CD4-positive, alpha-beta T cell treated with Interleukin-12 subunit alpha and Interleukin-12 subunit beta, for 1 hour (primary cell): Measurements from ENCODE around the gene GRB14.
"Not testable (repeated sequence)": the region's sequence is repeated elsewhere in the genome, so short reads cannot be mapped to it uniquely, and the experiment has no call there.

ENCODE experiments used
- DNase-seq: peaks from one replicate; pipeline ENCODE4 v3.0.0-alpha.2; 2020

Gene GRB14

DNA sequence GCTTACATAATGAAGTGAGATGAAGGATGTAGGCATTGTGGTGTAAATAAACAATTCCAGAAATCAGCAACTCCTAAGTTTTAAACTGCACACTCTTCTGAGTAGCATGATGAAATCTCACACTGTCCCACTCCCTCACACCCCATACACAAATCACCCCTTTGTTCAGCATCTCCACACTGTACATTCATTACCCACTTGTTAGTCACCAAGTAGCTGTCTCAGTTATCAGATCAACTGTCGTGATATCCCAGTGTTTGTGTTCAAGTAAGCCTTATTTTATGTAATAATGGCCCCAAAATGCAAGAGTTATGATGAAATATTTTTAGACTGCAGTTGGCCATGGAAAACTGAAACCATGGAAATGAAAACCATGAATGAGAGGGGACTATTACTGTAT lies 135.7 kb downstream of the GRB14 start:
- DNase-seq, result no peak

- DNase-seq, result no peak
Measured at GRCh38 chr2:164479460-164479859, 141.8 kb downstream of the GRB14 start.

GRCh38 chr2:164478205-164478604 lies 143.1 kb downstream of the GRB14 start:
- DNase-seq, result no peak

DNA sequence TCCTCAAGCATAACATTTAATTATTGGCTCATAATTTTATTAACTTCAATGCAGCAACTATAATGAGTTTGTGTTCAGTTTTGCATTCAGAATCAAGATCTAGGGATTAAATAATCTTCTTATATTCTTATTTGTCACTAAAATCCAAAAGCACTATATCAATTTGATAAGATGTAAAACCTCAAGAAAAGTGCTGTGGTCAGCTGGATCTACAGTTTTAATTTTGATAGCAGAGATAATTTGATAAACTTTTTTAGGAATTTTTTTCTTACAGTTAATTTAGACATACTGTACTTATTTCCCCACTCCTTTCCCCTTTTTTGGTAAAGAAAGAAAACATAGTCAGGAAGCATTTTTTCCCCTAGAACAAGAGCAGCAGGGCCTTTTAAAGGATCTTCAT lies 146.4 kb downstream of the GRB14 start:
- no peak for DNase-seq

DNA sequence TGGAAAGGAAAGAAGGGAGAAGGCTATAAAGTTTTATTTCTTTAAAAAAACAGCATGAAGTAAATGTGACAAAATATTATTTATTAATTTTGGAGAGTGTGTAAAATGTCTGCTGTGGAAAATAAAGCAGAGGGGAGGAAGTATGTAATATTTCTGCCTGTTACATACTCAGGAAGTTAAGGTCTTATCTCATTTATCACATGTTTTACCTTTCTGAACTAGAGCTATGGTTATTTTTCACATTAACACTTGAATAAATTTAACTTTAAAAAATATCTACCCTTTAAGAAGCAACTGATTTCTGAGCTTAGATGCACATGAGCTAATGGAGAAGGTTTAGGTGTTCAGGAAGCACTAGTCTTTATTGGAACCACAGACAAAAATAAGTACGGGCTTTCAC lies 148.3 kb downstream of the GRB14 start:
- DNase-seq, result no peak

DNA sequence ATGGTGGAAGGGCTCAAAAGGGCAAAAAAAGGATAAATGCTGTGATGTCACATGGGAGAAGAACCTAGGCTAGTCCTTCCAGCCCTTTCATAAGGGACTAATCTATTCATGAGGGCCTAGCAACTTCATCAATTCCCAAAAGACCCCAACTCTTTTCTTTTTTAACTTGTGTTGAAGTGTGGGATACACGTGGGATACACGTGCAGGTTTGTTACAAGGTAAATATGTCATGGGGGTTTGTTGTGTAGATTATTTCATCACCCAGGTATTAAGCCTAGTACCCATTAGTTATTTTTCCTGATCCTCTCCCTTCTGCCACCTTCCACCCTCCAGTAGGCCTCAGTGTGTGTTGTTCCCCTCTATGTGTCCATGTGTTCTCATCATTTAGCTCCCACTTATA lies 156.2 kb downstream of the GRB14 start:
- not testable (repeated sequence) for DNase-seq

DNA sequence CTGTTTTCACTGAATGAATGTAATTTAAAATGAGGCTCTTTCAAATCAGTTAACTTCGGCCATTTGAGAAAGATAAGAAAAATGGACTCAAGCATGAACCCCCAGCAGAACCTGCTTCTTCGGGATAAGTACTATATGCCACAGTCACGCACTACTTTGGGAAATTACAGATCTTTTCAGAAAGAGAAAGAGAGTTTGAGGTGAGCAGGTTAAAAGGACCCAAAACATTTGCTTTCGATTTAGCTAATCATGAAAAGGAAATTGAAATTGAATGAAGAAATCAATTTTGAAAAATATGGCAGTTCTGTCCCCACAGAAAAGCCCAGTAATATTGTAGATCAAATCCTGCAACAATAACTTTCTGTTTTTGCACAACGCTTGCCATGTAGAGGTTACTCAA lies 156.9 kb downstream of the GRB14 start:
- no peak for DNase-seq

DNA sequence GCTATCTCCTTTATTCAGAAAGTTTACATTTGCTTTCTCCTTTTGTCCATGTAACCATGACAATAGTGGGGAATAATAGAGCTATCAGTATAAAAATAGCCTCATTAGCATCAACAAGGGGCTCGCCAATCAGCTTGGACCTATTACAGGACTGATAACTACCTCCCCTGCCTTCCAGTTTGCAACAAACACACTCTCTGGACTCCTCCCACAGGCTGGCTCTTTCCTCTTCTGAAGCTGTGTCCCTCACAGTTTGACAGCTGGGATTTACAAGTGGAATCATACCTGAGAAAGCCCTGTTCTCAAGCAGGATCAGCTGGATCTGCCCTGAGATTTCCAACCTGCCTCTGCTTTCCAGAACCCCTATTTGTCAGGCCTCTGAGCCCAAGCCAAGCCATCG lies 162.5 kb downstream of the GRB14 start:
- no peak for DNase-seq

DNA sequence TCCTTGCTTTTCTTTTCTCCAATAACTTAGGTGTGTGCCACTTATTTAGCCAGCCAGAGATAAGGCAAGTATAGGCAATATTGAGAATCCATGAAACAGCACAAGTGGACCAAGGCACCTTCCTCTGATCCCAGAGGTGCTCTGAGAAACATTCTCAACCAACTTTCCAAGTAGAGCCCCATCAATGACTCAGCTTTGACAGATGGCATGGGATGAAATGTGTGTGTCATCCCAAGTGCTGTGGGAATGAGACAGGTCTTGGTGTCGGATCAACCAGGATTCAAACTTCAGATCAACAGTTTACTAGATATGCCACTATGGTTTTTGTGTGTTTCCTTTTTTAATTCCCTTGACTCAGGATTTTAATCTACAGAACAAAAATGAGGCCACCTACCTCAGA lies 164.0 kb downstream of the GRB14 start:
- DNase-seq, result no peak

GRCh38 chr2:164456619-164457018 lies 164.7 kb downstream of the GRB14 start:
- DNase-seq, result no peak

- DNase-seq, result no peak
Measured at GRCh38 chr2:164453656-164454305, 167.5 kb downstream of the GRB14 start.

GRCh38 chr2:164450278-164450677 lies 171.0 kb downstream of the GRB14 start:
- no peak for DNase-seq

GRCh38 chr2:164449706-164450105 lies 171.6 kb downstream of the GRB14 start:
- no peak for DNase-seq

DNA sequence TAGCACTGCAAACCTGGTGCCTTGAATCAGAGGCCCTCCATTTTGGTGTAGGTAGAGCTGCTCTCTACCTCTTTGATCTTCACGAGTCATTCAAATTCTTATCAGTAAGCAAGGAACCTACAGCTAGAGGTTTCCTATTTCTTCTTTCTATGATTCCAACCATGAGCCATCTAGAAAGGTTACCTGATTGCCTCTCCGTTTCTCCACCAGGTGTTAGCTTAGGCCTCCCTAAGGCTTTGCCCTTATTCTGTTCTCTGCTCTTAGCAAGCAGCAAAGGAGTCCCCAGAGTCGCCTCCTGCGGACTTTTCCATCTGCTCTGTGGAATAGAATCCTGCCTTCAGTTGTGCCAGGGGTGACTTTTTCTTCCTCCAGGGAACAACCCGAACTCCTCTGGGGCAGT lies 173.6 kb downstream of the GRB14 start:
- no peak for DNase-seq
